ENCODE results near the gene UBC. TPM values are rescaled to one million over a fixed set of nuclear protein-coding genes. Genes with fewer than 3 reads are reported as not detected.
A peak's percentile ranks its signal among the peaks of the same experiment; 100 is the strongest.
"Not testable (repeated sequence)": the region's sequence is repeated elsewhere in the genome, so short reads cannot be mapped to it uniquely, and the experiment has no call there.

UBC gene
- total and polyA plus RNA-seq, 2 experiments from 2014 or later, result 1,267 to 1,410 TPM

GRCh38 chr12:124920353-124920935, 6.0 kb upstream of the UBC start:
- TF ChIP-seq EZH2phosphoT487 (IDR thresholded peaks at IDR 0.05; ENCODE audit: low read depth, severe bottlenecking, unreplicated experiment) (no peak), EZH2 (IDR thresholded peaks at IDR 0.05; ENCODE audit: borderline replicate concordance) (no peak), CTCF (IDR thresholded peaks at IDR 0.05; ENCODE audit: poor library complexity) (no peak)
- DNase-seq (ENCODE audit: low spot score), result no peak
- Histone ChIP-seq H3K79me2 (peaks cover 4% of the 10 kb centered on the region), H3K4me3 (no peak overlapping the region), H3K36me3 (replicated peaks; ENCODE audit: insufficient read depth, low read depth) (no peaks in the 10 kb centered on the region), H3K9me2 (replicated peaks; ENCODE audit: insufficient read depth) (no peaks in the 10 kb centered on the region), H3K9me3 (ENCODE audit: low read depth) (no peaks in the 10 kb centered on the region), H3K27ac (peak overlapping the region; percentile 98), H3K27me3 (no peaks in the 10 kb centered on the region), H3K4me2 (peak overlapping the region; percentile 76), H2AFZ (no peak overlapping the region), H3K4me1 (ENCODE audit: insufficient read depth) (peaks cover 33% of the 10 kb centered on the region), H4K20me1 (ENCODE audit: insufficient read depth, poor library complexity, severe bottlenecking) (no peaks in the 10 kb centered on the region)
- 80% methylated on average over 4 of the region's 4 CpGs for WGBS (ENCODE audit: low lambda C conversion rate, missing lambda C conversion rate)

GRCh38 chr12:124919521-124920352, 5.3 kb upstream of the UBC start:
- H3K9me3 ChIP-seq (ENCODE audit: low read depth), result no peaks in the 10 kb centered on the region
- no peaks in the 10 kb centered on the region for H3K36me3 ChIP-seq (replicated peaks; ENCODE audit: insufficient read depth, low read depth)
- TF ChIP-seq EZH2 (IDR thresholded peaks at IDR 0.05; ENCODE audit: borderline replicate concordance) (no peak), EZH2phosphoT487 (IDR thresholded peaks at IDR 0.05; ENCODE audit: low read depth, severe bottlenecking, unreplicated experiment) (no peak), CTCF (IDR thresholded peaks at IDR 0.05; ENCODE audit: poor library complexity) (no peak)
- H3K9me2 ChIP-seq (replicated peaks; ENCODE audit: insufficient read depth), result no peaks in the 10 kb centered on the region
- H3K27ac ChIP-seq, result peak overlapping the region; percentile 98
- 43% methylated on average over 17 of the region's 17 CpGs for whole genome bisulfite sequencing (ENCODE audit: low lambda C conversion rate, missing lambda C conversion rate)
- DNase-seq (ENCODE audit: low spot score), result no peak
- H3K27me3 ChIP-seq, result no peaks in the 10 kb centered on the region
- H3K79me2 ChIP-seq, result peaks cover 4% of the 10 kb centered on the region
- peaks cover 34% of the 10 kb centered on the region for H3K4me1 ChIP-seq (ENCODE audit: insufficient read depth)
- H3K4me3 ChIP-seq, result no peak overlapping the region
- no peaks in the 10 kb centered on the region for H4K20me1 ChIP-seq (ENCODE audit: insufficient read depth, poor library complexity, severe bottlenecking)
- peak overlapping the region; percentile 13 for H2AFZ ChIP-seq
- peak overlapping the region; percentile 76 for H3K4me2 ChIP-seq

DNA sequence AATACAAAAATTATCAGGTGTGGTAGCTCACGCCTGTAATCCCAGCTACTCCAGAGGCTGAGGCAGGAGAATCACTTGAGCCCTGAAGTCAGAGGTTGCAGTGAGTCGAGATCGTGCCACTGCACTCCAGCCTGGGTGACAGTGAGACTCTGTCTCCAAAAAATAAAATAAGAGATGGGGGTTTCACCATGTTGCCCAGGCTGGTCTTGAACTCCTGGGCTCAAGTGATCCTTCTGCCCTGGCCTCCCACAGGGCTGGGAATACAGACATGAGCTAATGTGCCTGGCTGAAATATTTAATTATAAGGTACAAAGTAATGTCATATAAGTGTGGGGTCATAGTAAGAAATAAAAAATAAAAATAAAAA, 4.2 kb upstream of the UBC start:
- not testable (repeated sequence) for H3K4me3 ChIP-seq; H3K27me3 ChIP-seq; H2AFZ ChIP-seq; H3K9me3 ChIP-seq (ENCODE audit: low read depth); H4K20me1 ChIP-seq (ENCODE audit: insufficient read depth, poor library complexity, severe bottlenecking); H3K36me3 ChIP-seq (replicated peaks; ENCODE audit: insufficient read depth, low read depth); H3K9me2 ChIP-seq (replicated peaks; ENCODE audit: insufficient read depth); DNase-seq (ENCODE audit: low spot score)
- WGBS (ENCODE audit: low lambda C conversion rate, missing lambda C conversion rate), result 89% methylated on average over 3 of the region's 3 CpGs
- Histone ChIP-seq H3K4me2 (peak overlapping the region; percentile 76), H3K4me1 (ENCODE audit: insufficient read depth) (peaks cover 34% of the 10 kb centered on the region), H3K27ac (peak overlapping the region; percentile 98), H3K79me2 (peaks cover 12% of the 10 kb centered on the region)

Measured in hepatocyte (in vitro differentiated cells).